ENCODE data around the gene UEVLD. TPM values are rescaled to one million over a fixed set of nuclear protein-coding genes. Genes with fewer than 3 reads are reported as not detected.

The UEVLD gene
- total RNA-seq, 1 experiment from 2014 or later = 8.2 TPM

DNA sequence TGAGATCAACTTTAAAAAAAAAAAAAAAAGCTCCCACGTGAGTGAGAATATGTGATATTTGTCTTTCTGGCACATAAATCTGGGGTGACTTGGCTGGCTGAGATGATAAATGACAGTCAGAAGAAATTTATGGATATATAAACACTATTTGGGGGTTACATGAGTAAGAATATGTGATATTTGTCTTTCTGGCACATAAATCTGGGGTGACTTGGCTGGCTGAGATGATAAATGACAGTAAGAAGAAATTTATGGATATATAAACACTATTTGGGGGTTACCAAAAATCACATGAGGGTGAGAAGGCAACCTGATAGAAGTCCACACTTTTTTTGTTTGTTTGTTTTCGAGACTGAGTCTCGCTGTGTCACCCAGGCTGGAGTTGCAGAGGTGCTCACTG lies 55.2 kb downstream of the UEVLD start:
- no peaks in the 10 kb centered on the region for H3K27me3 ChIP-seq
- H3K9me3 ChIP-seq = no peaks in the 10 kb centered on the region
- 0 out of 2 replicates have a peak, but pooled peaks cover 2% of the 10 kb centered on the region for H3K36me3 ChIP-seq
- DNase-seq = no peak
- H3K4me3 ChIP-seq = no peak overlapping the region

DNA sequence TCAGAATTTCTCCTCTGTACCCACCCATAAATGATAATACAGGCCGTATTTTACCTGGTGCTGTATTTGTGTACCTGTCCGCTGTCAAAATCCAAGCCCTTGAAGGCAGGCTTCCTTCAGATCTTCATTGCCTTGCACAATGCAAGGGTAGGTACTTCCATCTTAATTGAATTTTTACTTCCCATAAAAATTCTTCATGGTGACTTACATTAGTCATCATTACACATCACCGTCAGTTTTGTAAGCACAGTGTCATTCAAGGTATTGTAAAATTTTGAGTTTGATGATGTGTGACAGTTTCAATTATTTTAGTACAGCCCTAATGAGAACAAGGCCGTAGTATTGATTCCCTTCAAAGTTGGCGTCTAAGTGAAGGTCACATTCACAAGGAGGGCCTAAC lies 61.0 kb downstream of the UEVLD start:
- H3K36me3 ChIP-seq = 0 out of 2 replicates have a peak, but pooled peaks cover 2% of the 10 kb centered on the region
- DNase-seq = no peak
- H3K27me3 ChIP-seq = no peaks in the 10 kb centered on the region
- H3K9me3 ChIP-seq = no peaks in the 10 kb centered on the region
- peak overlapping the region; percentile 61 for H3K4me3 ChIP-seq

DNA sequence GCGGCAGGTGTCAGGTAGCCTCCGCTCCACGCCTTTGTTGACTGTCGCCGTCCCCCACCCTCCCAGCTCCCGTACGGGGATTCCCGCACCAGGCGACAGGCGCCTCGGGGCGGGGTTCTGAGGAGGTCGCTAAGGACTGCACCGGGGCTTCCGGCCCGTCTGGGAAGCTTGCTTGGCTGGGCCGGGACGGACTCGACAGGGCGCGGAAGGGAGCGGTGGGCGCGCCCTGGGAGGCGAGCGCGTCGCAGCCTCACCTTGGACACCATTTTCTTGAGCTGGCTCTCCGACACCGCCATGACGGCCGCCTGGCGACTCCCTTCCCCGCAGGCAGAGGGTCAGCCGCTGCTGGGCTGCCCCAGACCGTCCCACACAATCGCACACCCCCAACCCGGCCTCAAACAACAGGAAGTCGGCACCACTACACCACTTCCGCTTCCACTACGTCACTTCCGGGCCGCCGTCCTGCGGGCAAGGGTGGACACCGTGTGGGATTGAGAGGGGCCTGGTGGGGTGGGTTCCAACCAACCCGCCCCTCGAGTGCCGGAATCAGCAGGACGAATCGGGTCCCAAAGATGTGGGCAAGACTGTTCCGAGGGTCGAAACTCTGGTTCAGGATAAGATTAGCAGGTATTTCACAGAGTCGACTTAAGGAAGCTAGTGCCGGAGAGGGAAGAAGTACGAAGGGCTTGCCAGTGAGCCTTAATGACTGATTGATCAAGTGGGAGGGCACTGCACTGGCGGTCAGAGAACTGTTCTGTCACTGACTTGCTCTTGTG lies 61.8 kb downstream of the UEVLD start, which contains the start of gene TSG101:
TSG101 (minus strand) TSS at position 422 of the 776 bp plus-strand sequence; CDS start at position 296, 126 bp downstream.
- H3K9me3 ChIP-seq = no peaks in the 10 kb centered on the region
- no peaks in the 10 kb centered on the region for H3K36me3 ChIP-seq
- H3K4me3 ChIP-seq = peak within 1 kb of the TSS; percentile 61
- peak; percentile 90 for DNase-seq
- H3K27me3 ChIP-seq = no peaks in the 10 kb centered on the region

DNA sequence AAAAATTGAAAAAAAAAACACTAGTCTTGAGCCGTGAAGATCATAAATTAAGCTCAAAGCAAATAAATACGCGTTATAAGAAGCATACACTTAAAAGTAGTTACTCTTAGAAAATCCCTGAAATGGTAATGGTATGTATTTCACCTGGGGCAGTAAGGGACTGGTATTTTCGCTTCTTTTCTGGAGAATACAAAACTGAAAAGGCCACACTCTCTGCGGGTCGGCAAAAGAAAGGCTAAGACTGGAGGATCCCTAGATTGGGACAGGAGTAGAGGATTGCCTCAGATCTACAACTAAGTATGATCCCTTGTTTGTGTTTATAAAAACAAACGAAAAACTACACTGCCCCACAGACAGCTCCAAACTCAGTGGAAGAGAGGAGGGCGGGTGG lies 62.4 kb downstream of the UEVLD start:
- H3K27me3 ChIP-seq = no peaks in the 10 kb centered on the region
- peak overlapping the region; percentile 61 for H3K4me3 ChIP-seq
- no peaks in the 10 kb centered on the region for H3K9me3 ChIP-seq
- no peak for DNase-seq
- no peaks in the 10 kb centered on the region for H3K36me3 ChIP-seq

DNA sequence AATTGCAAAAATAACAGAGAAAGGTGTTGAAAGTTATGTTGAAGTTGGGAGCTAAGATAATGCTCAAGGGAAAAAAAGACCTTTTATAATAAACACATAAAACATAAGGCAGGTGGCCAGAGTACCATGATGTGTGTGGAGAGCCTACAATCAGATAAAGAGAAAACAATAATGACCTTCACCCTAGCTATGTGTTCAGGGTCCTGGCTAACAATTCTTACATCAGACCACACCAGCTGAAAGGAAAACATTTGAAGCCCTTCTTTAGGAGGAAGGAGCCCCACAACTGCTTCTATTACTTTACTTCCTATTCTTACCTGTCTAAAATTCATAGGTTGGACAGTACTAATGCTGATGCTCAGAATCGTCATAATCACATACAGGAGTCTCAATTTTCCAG lies 64.3 kb downstream of the UEVLD start:
- Histone ChIP-seq H3K27me3 (no peaks in the 10 kb centered on the region), H3K4me3 (no peak overlapping the region), H3K9me3 (no peaks in the 10 kb centered on the region), H3K36me3 (no peaks in the 10 kb centered on the region)
- DNase-seq = no peak

DNA sequence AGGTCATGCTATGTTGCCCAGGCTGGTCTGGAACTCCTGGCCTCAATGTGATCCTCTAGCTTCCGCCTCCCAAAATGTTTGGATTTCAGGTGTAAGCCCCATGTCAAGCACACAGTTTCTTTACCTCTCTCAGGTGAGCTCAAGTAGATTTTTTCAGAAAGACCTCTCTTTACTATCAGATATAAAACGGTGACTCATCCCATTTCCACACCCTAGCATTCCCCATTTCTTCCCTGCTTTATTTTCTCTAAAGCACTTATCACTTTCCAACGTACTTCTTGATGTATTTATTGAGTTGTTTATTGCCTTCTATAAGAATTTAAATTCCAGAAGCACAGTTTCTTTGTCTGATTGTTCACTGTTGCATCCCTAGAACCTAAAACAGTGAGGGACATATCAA lies 65.5 kb downstream of the UEVLD start:
- no peaks in the 10 kb centered on the region for H3K9me3 ChIP-seq
- H3K4me3 ChIP-seq = no peak overlapping the region
- no peaks in the 10 kb centered on the region for H3K36me3 ChIP-seq
- no peaks in the 10 kb centered on the region for H3K27me3 ChIP-seq
- no peak for DNase-seq

DNA sequence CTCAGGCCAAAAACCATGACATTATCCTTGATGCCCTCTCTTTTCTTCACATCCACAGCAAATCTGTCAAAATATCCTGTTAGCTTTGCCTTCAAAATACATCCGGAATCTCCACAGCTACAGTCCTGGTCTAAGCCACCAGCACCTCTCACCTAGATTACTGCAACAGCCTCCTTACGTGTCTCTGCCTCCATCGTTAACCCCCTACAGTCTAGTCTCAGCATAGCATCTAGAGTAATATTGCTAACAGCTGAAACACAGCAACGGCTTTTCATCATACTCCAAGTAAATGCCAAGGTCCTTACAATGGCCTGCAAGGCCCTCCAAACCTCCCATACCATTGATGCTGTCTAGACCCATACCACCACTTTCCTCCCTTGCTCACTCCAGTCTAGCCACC lies 66.1 kb downstream of the UEVLD start:
- H3K9me3 ChIP-seq = no peaks in the 10 kb centered on the region
- H3K27me3 ChIP-seq = no peaks in the 10 kb centered on the region
- H3K4me3 ChIP-seq = no peak overlapping the region
- no peak for DNase-seq
- no peaks in the 10 kb centered on the region for H3K36me3 ChIP-seq

DNA sequence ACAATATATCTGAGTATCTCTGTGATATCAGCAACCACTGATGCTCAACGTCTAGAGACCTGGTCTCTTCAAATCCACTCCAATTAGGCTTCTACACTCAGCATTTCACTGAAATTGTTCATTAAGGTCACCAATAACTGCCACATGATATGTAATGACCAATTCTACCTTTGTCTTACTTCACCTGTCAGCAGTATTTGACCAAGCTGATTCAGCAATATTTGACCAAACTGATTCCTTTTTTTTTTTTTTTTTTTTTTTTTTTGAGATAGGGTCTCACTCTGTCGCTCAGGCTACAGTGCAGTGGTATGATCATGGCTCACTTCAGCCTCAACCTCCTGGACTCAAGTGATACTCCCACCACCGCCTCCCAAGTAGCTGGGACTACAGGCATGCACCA lies 67.4 kb downstream of the UEVLD start:
- Histone ChIP-seq H3K27me3 (no peaks in the 10 kb centered on the region), H3K9me3 (no peaks in the 10 kb centered on the region), H3K4me3 (no peak overlapping the region), H3K36me3 (no peaks in the 10 kb centered on the region)
- no peak for DNase-seq

DNA sequence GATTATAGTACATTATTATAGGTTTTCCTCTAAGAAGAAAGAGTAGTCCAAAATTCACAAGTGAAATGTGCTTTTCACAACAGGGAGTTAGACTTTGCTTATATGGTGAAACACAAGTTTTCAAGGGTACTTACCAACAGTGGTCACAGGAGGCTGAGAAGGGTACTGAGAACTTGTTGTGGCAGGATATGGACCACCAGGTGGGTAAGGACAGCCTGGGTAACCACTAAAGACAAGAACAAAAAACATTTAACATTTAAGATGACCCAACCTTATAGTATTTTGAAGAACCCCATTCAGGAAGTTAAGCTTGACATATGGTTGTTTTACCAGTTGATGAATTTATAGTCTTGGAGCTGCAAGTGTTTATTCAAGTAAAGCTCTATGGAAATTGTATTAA lies 86.2 kb downstream of the UEVLD start:
- no peaks in the 10 kb centered on the region for H3K27me3 ChIP-seq
- peaks cover 14% of the 10 kb centered on the region for H3K36me3 ChIP-seq
- H3K9me3 ChIP-seq = no peaks in the 10 kb centered on the region
- DNase-seq = no peak
- H3K4me3 ChIP-seq = no peak overlapping the region

DNA sequence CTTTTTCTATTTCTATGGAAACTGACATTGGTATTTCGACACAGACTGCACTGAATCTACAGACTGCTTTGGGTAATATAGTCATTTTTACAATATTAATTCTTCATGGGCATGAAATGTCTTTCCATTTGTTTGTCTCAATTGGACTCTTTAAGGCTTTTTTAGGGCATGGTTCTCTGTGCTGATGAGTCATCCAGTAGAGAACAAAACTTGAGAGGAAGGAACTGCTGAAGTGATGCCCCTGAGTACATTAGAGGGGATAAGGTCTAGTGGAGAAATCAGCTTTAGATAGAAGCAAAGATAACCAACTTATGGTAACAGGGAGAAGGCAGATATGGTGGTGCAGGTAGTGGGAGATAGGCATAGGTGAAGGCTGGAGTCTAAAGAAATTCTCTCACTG lies 86.9 kb downstream of the UEVLD start:
- DNase-seq = no peak
- Histone ChIP-seq H3K27me3 (no peaks in the 10 kb centered on the region), H3K9me3 (no peaks in the 10 kb centered on the region), H3K36me3 (peaks cover 14% of the 10 kb centered on the region), H3K4me3 (no peak overlapping the region)

DNA sequence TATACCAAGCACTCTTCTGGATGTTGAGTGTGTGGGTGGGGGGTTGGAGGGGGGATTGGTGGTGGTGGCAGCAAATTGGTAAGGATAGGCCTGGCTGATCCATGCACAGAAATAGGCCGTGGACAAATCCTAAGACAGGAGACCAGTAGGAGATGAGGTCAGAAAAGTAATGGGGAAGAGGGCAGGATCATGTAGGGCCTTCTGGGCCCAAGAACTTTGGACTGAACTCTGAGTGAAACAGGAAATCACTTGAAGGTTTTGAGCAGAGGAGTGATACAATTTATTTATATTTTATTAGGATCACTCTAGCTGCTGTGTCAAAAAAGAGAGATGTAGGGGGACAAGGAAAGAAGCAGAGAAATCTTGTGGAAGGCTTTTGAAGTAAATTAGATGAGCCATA lies 90.5 kb downstream of the UEVLD start:
- DNase-seq = no peak
- no peaks in the 10 kb centered on the region for H3K9me3 ChIP-seq
- peaks cover 14% of the 10 kb centered on the region for H3K36me3 ChIP-seq
- no peak overlapping the region for H3K4me3 ChIP-seq
- H3K27me3 ChIP-seq = no peaks in the 10 kb centered on the region

DNA sequence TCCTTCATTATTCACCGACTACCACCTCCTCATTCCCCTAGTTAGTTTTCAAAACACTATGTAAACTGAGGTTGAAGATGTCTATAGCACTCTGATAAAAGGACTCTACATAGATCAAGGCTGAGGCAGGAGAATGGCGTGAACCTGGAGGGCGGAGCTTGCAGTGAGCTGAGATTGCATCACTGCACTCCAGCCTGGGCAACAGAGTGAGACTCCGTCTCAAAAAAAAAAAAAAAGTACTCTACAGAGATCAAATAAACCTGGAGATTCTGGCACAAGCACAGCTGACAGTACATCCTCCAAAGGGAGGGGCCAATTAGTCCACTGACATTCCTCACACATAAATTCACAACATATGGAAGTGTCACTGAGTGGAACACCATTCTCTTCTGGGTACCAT lies 92.8 kb downstream of the UEVLD start:
- Histone ChIP-seq H3K27me3 (no peaks in the 10 kb centered on the region), H3K9me3 (no peaks in the 10 kb centered on the region), H3K4me3 (no peak overlapping the region), H3K36me3 (peaks cover 4% of the 10 kb centered on the region; the same call in 1 of the 2 replicates)
- DNase-seq = no peak

DNA sequence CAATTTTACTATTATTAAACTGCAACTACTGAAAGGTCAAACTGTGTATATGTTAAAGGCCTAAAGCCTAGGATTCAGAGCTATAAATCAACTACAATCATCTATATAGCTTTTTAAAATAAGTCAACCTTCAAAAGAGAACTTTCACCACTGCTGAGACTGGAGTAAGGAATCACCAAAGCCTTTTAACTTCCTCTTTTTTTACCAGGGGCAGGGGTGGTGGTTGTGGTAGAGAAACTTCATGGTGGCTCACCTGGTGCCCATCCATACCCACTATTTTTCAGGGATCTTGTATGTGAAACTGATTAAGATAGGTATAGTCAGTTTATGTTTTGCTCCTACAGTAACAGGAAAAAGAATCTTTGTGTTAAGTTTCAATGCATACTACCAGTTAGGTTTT lies 93.3 kb downstream of the UEVLD start:
- no peak for DNase-seq
- H3K36me3 ChIP-seq = peaks cover 3% of the 10 kb centered on the region
- H3K9me3 ChIP-seq = no peaks in the 10 kb centered on the region

DNA sequence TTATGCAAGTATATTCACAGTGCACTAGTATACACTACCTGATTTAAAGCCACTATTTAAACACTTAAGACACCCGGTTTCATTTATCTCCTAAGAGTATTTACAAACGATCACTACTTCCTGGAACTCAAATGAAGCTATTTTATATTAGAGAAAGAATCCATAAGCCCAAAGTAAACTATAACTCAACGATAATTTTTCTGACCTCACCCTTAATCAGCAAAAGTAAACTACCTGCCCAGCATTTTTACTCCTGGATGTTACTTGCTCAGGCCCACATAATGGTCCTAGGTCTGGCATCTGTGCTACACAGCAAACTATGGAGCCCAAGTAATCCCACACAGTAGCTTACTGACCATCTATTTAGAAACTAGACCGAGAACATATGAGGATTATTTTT lies 95.2 kb downstream of the UEVLD start:
- Histone ChIP-seq H3K9me3 (no peaks in the 10 kb centered on the region), H3K36me3 (peaks cover 4% of the 10 kb centered on the region), H3K4me3 (no peak overlapping the region), H3K27me3 (no peaks in the 10 kb centered on the region)
- no peak for DNase-seq

More for the DNA sequence above, 93.3 kb downstream of the UEVLD start:
- H3K4me3 ChIP-seq = no peak overlapping the region
- H3K27me3 ChIP-seq = no peaks in the 10 kb centered on the region

DNA sequence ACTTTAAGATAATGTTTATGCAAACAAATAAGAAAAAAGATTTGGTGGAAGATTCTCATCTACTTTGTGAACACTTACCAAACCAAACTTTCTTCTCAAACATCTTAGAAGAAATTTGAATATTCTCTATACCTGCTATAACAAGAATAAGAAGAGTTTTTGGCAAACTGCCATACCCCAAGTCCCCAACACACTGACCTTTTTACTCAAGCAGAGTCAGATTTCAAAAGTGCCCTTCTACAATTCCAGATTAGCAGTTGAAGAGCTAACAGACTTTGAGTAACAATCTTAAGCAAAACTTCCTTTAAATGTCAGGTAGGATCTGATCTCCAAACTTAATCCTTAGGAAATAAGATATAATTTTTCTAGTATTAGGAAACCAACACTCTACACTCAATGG lies 95.6 kb downstream of the UEVLD start:
- no peaks in the 10 kb centered on the region for H3K27me3 ChIP-seq
- H3K36me3 ChIP-seq = peaks cover 4% of the 10 kb centered on the region
- H3K9me3 ChIP-seq = no peaks in the 10 kb centered on the region

DNA sequence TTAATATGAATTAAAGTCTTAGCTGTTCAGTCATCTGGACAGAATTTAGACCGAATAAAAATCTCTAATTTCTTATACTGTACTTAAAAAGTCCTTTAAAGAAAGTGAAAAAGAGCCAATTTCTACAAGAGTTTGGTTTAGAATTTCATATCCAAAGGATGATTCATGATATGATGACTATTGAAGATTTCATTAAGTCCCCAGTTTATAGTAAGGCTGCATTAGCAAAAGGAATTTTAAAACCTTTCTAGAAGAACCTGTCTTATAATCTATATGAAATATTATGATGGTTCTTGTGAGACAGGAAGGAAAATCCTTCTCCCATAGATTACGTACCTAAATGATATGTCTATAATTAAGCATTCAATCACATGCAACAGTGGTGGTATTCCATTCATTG lies 96.6 kb downstream of the UEVLD start:
- no peaks in the 10 kb centered on the region for H3K27me3 ChIP-seq
- DNase-seq = no peak
- no peaks in the 10 kb centered on the region for H3K9me3 ChIP-seq
- H3K36me3 ChIP-seq = peaks cover 4% of the 10 kb centered on the region
- no peak overlapping the region for H3K4me3 ChIP-seq

More for the DNA sequence above, 95.6 kb downstream of the UEVLD start:
- H3K4me3 ChIP-seq = no peak overlapping the region
- DNase-seq = no peak

DNA sequence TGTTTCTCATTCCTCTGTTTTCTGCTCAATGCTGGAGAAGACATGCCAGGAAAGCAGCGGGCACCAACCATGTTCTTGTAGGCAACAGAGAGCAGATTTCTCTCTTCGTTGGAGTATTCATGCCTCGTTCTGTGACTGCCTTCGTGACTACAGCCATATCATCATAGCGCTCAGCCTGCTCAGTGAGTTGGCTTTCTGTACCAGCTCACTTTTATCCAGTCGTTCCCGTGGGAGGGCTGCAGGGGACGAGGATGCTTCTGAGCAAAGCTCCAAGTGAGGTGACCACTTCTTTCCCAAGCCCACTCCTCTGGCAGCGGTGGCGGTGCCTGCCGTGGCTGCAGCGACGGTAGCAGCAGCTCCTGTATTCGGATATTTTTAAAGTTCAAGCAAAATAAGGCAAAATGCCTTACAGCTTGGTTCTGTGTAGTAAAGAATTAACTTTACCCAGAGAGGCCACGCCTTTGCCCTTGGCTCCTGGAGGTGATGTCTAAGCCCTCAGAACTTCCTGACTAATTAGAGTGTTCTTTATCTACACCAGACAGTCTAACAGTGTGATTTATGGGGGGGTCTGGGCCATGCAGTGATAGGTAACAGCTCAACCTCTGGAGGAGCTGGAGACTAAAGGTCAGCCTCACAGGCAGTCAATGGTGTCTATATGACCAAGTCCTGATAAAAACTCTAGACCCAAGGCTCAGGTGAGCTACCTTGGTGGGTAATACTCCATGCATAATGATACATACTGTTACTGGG lies 97.6 kb downstream of the UEVLD start:
- Histone ChIP-seq H3K4me3 (no peak overlapping the region), H3K36me3 (peaks cover 4% of the 10 kb centered on the region), H3K27me3 (no peaks in the 10 kb centered on the region), H3K9me3 (no peaks in the 10 kb centered on the region)
- DNase-seq = no peak

DNA sequence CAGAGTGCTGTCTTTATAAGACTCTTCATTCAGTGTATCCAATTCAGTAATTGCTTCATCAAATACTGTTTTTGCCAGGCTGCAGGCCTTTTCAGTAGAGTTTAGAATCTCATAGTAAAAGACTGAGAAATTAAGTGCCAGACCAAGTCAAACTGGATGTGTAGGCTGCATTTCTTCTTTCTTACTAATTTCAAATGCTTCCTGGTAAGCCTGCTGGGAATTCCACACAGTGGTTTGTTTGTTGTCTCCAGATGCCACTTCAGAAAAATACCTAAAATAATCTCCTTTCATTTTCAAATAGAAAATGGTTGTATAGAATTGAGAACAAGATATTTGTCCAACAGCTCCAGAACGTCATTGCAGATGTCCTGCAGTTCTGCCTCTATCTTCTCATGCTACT lies 98.2 kb downstream of the UEVLD start:
- no peak overlapping the region for H3K4me3 ChIP-seq
- no peaks in the 10 kb centered on the region for H3K27me3 ChIP-seq
- DNase-seq = no peak
- H3K9me3 ChIP-seq = no peaks in the 10 kb centered on the region
- H3K36me3 ChIP-seq = peaks cover 4% of the 10 kb centered on the region

All from MG63 (cell line).